SKM-1 treated with dmso at 0.1 percent for 144 hours (cell line): Measurements from ENCODE around the gene ATXN7L3B.

Source experiments
- DNase-seq: peaks from one replicate; lab custom pipeline; 2025; ENCODE audit not compliant: unreplicated experiment; lab: John Stamatoyannopoulos, UW

Gene ATXN7L3B

GRCh38 chr12:74547249-74547648, 9.6 kb downstream of the ATXN7L3B start:
- DNase-seq: no peak

- no peak for DNase-seq
Measured at GRCh38 chr12:74551291-74551690, 13.7 kb downstream of the ATXN7L3B start.

- DNase-seq: no peak
Measured at GRCh38 chr12:74552201-74552600, 14.6 kb downstream of the ATXN7L3B start.

GRCh38 chr12:74559728-74560127, 22.1 kb downstream of the ATXN7L3B start:
- DNase-seq: no peak

GRCh38 chr12:74563927-74564326, 26.3 kb downstream of the ATXN7L3B start:
- no peak for DNase-seq

- no peak for DNase-seq
Measured at GRCh38 chr12:74578486-74578885, 40.9 kb downstream of the ATXN7L3B start.

- DNase-seq: no peak
Measured at GRCh38 chr12:74579446-74579845, 41.8 kb downstream of the ATXN7L3B start.

GRCh38 chr12:74579981-74580380, 42.3 kb downstream of the ATXN7L3B start:
- DNase-seq: no peak

- DNase-seq: no peak
Measured at GRCh38 chr12:74581439-74581838, 43.8 kb downstream of the ATXN7L3B start.

- DNase-seq: no peak
Measured at GRCh38 chr12:74584483-74585062, 46.9 kb downstream of the ATXN7L3B start.

- DNase-seq: no peak
Measured at GRCh38 chr12:74586251-74586650, 48.6 kb downstream of the ATXN7L3B start.
